HepG2 (cell line): Measurements from ENCODE around the gene EPG5. TPM values are rescaled to one million over a fixed set of nuclear protein-coding genes. Genes with fewer than 3 reads are reported as not detected.

ENCODE experiments used
- ATF6 ChIP-seq: sonication (generic); formaldehyde crosslinking; conservative IDR thresholded peaks from 2 replicates; pipeline ENCODE4 v1.4.0; 2020; ENCODE audit warnings: missing genetic modification reagents
- MED8 ChIP-seq: sonication (generic); formaldehyde crosslinking; IDR thresholded peaks from 2 replicates; pipeline ENCODE4 v1.8.1; 2023; ENCODE audit warnings: mild to moderate bottlenecking, missing genetic modification reagents; ENCODE audit not compliant: insufficient replicate concordance
- POGZ ChIP-seq: sonication (generic); formaldehyde crosslinking; IDR thresholded peaks from 2 replicates; pipeline ENCODE4 v1.4.0; 2020; ENCODE audit warnings: mild to moderate bottlenecking, missing genetic modification reagents
- SALL1 ChIP-seq: sonication (generic); formaldehyde crosslinking; IDR thresholded peaks from 2 replicates; pipeline ENCODE4 v1.8.0; 2022; ENCODE audit warnings: mild to moderate bottlenecking, missing genetic modification reagents
- polyA plus RNA-seq, 8 experiments: library from polyadenylated mRNA; depleted of rRNA in 3 of 8; stranded (reverse) in 7 of 8; unstranded in 1 of 8; fragments of >200 nt; fragmentation: Illumina TruSeq in 4 of 8; extraction: Trizol in 4 of 8; gene quantifications; 2 replicates each; pipeline versions ENCODE4 v1.2.1 to v1.2.3, GENCODE V29; 2011 to 2016; ENCODE audit warnings: low read depth in 4 of 8, missing spikeins in 1 of 8, mixed read lengths in 1 of 8; ENCODE audit not compliant: insufficient read depth in 1 of 8
- small RNA-seq, 3 experiments: library from RNA; depleted of rRNA; stranded (forward); fragments of <200 nt; gene quantifications; one replicate each; pipeline ENCODE3, GENCODE V24; 2012; ENCODE audit warnings: low read depth in 2 of 3, low replicate concordance in 1 of 3; ENCODE audit not compliant: insufficient read length in 3 of 3, insufficient read depth in 2 of 3
- total RNA-seq, 5 experiments: library from RNA; depleted of rRNA; stranded (reverse); fragments of >200 nt; fragmentation: Illumina TruSeq; extraction: Trizol; gene quantifications; 2 replicates each; pipeline ENCODE4 v1.2.3, GENCODE V29; 2016; ENCODE audit warnings: low read depth in 1 of 5

Gene EPG5
- total and polyA plus RNA-seq, 2 of the 13 experiments (the other 11 are each of a cell fraction or from before 2014, with no cell fraction given): 6.7 to 9.3 TPM

GRCh38 chr18:45801416-45802004 lies 165.6 kb downstream of the EPG5 start (continued):
- TF ChIP-seq POGZ (CRISPR knock-in tag) (no peak), ATF6 (CRISPR knock-in tag) (no peak), MED8 (CRISPR knock-in tag) (no peak), SALL1 (CRISPR knock-in tag) (no peak)

Small RNAs within 50 kb of the gene (small RNA-seq; reads per million reads assigned to genes)
- gene RN7SKP26: 0 reads per million in 3 experiments

Other genes with a start within 250 kb of the EPG5 start
- gene SLC14A1, start 243.1 kb downstream of the EPG5 start, total RNA-seq (2016; rRNA removed; fragmentation: Illumina TruSeq; extraction: Trizol): not detected in 2 replicates
- gene SLC14A1, start 243.1 kb downstream of the EPG5 start, polyA plus RNA-seq (2011; rRNA removed): not detected in 2 replicates
- gene SIGLEC15, start 141.7 kb downstream of the EPG5 start, total RNA-seq (2016; rRNA removed; fragmentation: Illumina TruSeq; extraction: Trizol): not detected in 2 replicates
- not detected in 2 replicates for gene SIGLEC15, start 141.7 kb downstream of the EPG5 start, polyA plus RNA-seq (2011; rRNA removed)
- gene PSTPIP2, start 104.9 kb upstream of the EPG5 start, total RNA-seq (2016; rRNA removed; fragmentation: Illumina TruSeq; extraction: Trizol): 0.27 and 0.51 TPM in 2 replicates
- 0.24 and 0.25 TPM in 2 replicates for gene PSTPIP2, start 104.9 kb upstream of the EPG5 start, polyA plus RNA-seq (2011; rRNA removed)
- gene ATP5F1A, start 131.0 kb upstream of the EPG5 start, total RNA-seq (2016; rRNA removed; fragmentation: Illumina TruSeq; extraction: Trizol): 922 and 1,311 TPM in 2 replicates
- gene ATP5F1A, start 131.0 kb upstream of the EPG5 start, polyA plus RNA-seq (2011; rRNA removed): 355 and 459 TPM in 2 replicates
- 59.2 and 90.3 TPM in 2 replicates for gene HAUS1, start 137.1 kb upstream of the EPG5 start, total RNA-seq (2016; rRNA removed; fragmentation: Illumina TruSeq; extraction: Trizol)
- gene HAUS1, start 137.1 kb upstream of the EPG5 start, polyA plus RNA-seq (2011; rRNA removed): 13.2 and 20.6 TPM in 2 replicates